ENCODE results near the gene DROSHA. TPM values are rescaled to one million over a fixed set of nuclear protein-coding genes. Genes with fewer than 3 reads are reported as not detected.

DROSHA gene
- total RNA-seq, 8 experiments from 2014 or later: 32.7 to 106 (median 49.9) TPM

GRCh38 chr5:31421806-31422586 lies 109.9 kb downstream of the DROSHA start:
- 51 to 100% (median 84%) methylated on average over 3 to 7 of the region's 7 CpGs for WGBS, 10 experiments
- H3K4me1 ChIP-seq (replicated peaks in 1 of 2): peaks cover 0 to under 1% of the 10 kb centered on the region in 2 donors
- no peak for ATAC-seq (replicated peaks in 6 of 8)
- H3K4me3 ChIP-seq: no peak overlapping the region
- in situ Hi-C loops (cut with MboI; ENCODE audit: low pct_unique_long_range_greater_than_20kb in 2 of 9, low sequenced_read_pairs in 9 of 9, unreplicated experiment in 9 of 9): no loop called here
- H3K27ac ChIP-seq: no peak overlapping the region

GRCh38 chr5:31417512-31417911 lies 114.4 kb downstream of the DROSHA start:
- 17 to 100% (median 82%) methylated on average over 1 to 5 of the region's 5 CpGs for WGBS, 10 experiments
- in situ Hi-C loops (cut with MboI; ENCODE audit: low pct_unique_long_range_greater_than_20kb in 2 of 9, low sequenced_read_pairs in 9 of 9, unreplicated experiment in 9 of 9): no loop called here
- no peak overlapping the region for H3K4me3 ChIP-seq
- peaks cover 4 to 17% of the 10 kb centered on the region in 2 donors for H3K4me1 ChIP-seq (replicated peaks in 1 of 2)
- ATAC-seq (replicated peaks in 6 of 8): peak in 3 of 8 experiments; percentile 32 to 94 (median 37)
- H3K27ac ChIP-seq: no peak overlapping the region

- Histone ChIP-seq H3K27ac (no peak overlapping the region), H3K4me3 (no peak overlapping the region), H3K4me1 (replicated peaks in 1 of 2) (peaks cover 4 to 17% of the 10 kb centered on the region in 2 donors)
- ATAC-seq (replicated peaks in 6 of 8): no peak
- in situ Hi-C loops (cut with MboI; ENCODE audit: low pct_unique_long_range_greater_than_20kb in 2 of 9, low sequenced_read_pairs in 9 of 9, unreplicated experiment in 9 of 9): no loop called here
- WGBS, 10 experiments: 57 to 100% (median 94%) methylated on average over 1 to 3 of the region's 3 CpGs; no CpG with 5 or more reads in 3 of the 10 experiments
Observed at GRCh38 chr5:31416547-31416946, 115.3 kb downstream of the DROSHA start.

GRCh38 chr5:31415960-31416359 lies 115.9 kb downstream of the DROSHA start:
- in situ Hi-C loops (cut with MboI; ENCODE audit: low pct_unique_long_range_greater_than_20kb in 2 of 9, low sequenced_read_pairs in 9 of 9, unreplicated experiment in 9 of 9): no loop called here
- no peak overlapping the region for H3K4me3 ChIP-seq
- 71 to 100% (median 85%) methylated on average over 1 to 2 of the region's 2 CpGs for WGBS, 10 experiments
- no peak overlapping the region for H3K27ac ChIP-seq
- ATAC-seq (replicated peaks in 6 of 8): no peak
- peaks cover 4 to 17% of the 10 kb centered on the region in 2 donors for H3K4me1 ChIP-seq (replicated peaks in 1 of 2)

GRCh38 chr5:31415009-31415923 lies 116.6 kb downstream of the DROSHA start:
- in situ Hi-C loops (cut with MboI; ENCODE audit: low pct_unique_long_range_greater_than_20kb in 2 of 9, low sequenced_read_pairs in 9 of 9, unreplicated experiment in 9 of 9): no loop called here

GRCh38 chr5:31413030-31413812 lies 118.7 kb downstream of the DROSHA start:
- peak in 1 of 8 experiments; percentile 52 for ATAC-seq (replicated peaks in 6 of 8)
- Histone ChIP-seq H3K4me3 (no peak overlapping the region), H3K27ac (no peak overlapping the region), H3K4me1 (replicated peaks in 1 of 2) (peaks cover 4 to 17% of the 10 kb centered on the region in 2 donors)
- in situ Hi-C loops (cut with MboI; ENCODE audit: low pct_unique_long_range_greater_than_20kb in 2 of 9, low sequenced_read_pairs in 9 of 9, unreplicated experiment in 9 of 9): no loop called here
- 32 to 100% (median 89%) methylated on average over 1 to 7 of the region's 8 CpGs; no CpG with 5 or more reads in 1 of the 10 experiments for WGBS, 10 experiments

More at GRCh38 chr5:31415009-31415923, 116.6 kb downstream of the DROSHA start:
- peak in 5 of 8 experiments; percentile 20 to 56 (median 30) for ATAC-seq (replicated peaks in 6 of 8)
- Histone ChIP-seq H3K4me3 (no peak overlapping the region), H3K27ac (no peak overlapping the region), H3K4me1 (replicated peaks in 1 of 2) (peaks cover 4 to 17% of the 10 kb centered on the region in 2 donors)
- 61 to 84% (median 71%) methylated on average over 1 to 6 of the region's 6 CpGs for WGBS, 10 experiments

GRCh38 chr5:31412324-31412723 lies 119.6 kb downstream of the DROSHA start:
- in situ Hi-C loops (cut with MboI; ENCODE audit: low pct_unique_long_range_greater_than_20kb in 2 of 9, low sequenced_read_pairs in 9 of 9, unreplicated experiment in 9 of 9): no loop called here
- Histone ChIP-seq H3K4me3 (no peak overlapping the region), H3K4me1 (replicated peaks in 1 of 2) (peaks cover 4 to 17% of the 10 kb centered on the region in 2 donors), H3K27ac (no peak overlapping the region)
- 20 to 86% (median 67%) methylated on average over 1 of the region's 1 CpG; no CpG with 5 or more reads in 3 of the 10 experiments for WGBS, 10 experiments
- peak in 2 of 8 experiments; percentile 43 to 58 for ATAC-seq (replicated peaks in 6 of 8)

GRCh38 chr5:31410089-31410488 lies 121.8 kb downstream of the DROSHA start:
- ATAC-seq (replicated peaks in 6 of 8): no peak
- peaks cover 0 to 6% of the 10 kb centered on the region in 2 donors for H3K4me1 ChIP-seq (replicated peaks in 1 of 2)
- no peak overlapping the region for H3K27ac ChIP-seq
- WGBS, 10 experiments: 95 to 100% (median 97%) methylated on average over 1 to 5 of the region's 5 CpGs
- H3K4me3 ChIP-seq: no peak overlapping the region
- in situ Hi-C loops (cut with MboI; ENCODE audit: low pct_unique_long_range_greater_than_20kb in 2 of 9, low sequenced_read_pairs in 9 of 9, unreplicated experiment in 9 of 9): no loop called here

GRCh38 chr5:31408814-31409213 lies 123.1 kb downstream of the DROSHA start:
- Histone ChIP-seq H3K4me1 (replicated peaks in 1 of 2) (no peaks in the 10 kb centered on the region), H3K4me3 (no peak overlapping the region), H3K27ac (no peak overlapping the region)
- peak in 2 of 8 experiments; percentile 87 to 93 for ATAC-seq (replicated peaks in 6 of 8)
- in situ Hi-C loops (cut with MboI; ENCODE audit: low pct_unique_long_range_greater_than_20kb in 2 of 9, low sequenced_read_pairs in 9 of 9, unreplicated experiment in 9 of 9): no loop called here

- Histone ChIP-seq H3K27ac (no peak overlapping the region), H3K4me1 (replicated peaks in 1 of 2) (no peaks in the 10 kb centered on the region), H3K4me3 (no peak overlapping the region)
- in situ Hi-C loops (cut with MboI; ENCODE audit: low pct_unique_long_range_greater_than_20kb in 2 of 9, low sequenced_read_pairs in 9 of 9, unreplicated experiment in 9 of 9): no loop called here
- ATAC-seq (replicated peaks in 6 of 8): no peak
- WGBS, 10 experiments: 71 to 100% (median 92%) methylated on average over 1 to 4 of the region's 4 CpGs
Observed at GRCh38 chr5:31407921-31408693, 123.8 kb downstream of the DROSHA start.

- no peaks in the 10 kb centered on the region for H3K4me1 ChIP-seq (replicated peaks in 1 of 2)
- no peak overlapping the region for H3K27ac ChIP-seq
- in situ Hi-C loops (cut with MboI; ENCODE audit: low pct_unique_long_range_greater_than_20kb in 2 of 9, low sequenced_read_pairs in 9 of 9, unreplicated experiment in 9 of 9): no loop called here
- no peak for ATAC-seq (replicated peaks in 6 of 8)
- 80 to 100% (median 94%) methylated on average over 2 to 3 of the region's 3 CpGs; no CpG with 5 or more reads in 3 of the 10 experiments for WGBS, 10 experiments
- no peak overlapping the region for H3K4me3 ChIP-seq
Observed at GRCh38 chr5:31404325-31404724, 127.6 kb downstream of the DROSHA start.

GRCh38 chr5:31401691-31402090 lies 130.2 kb downstream of the DROSHA start:
- Histone ChIP-seq H3K4me3 (no peak overlapping the region), H3K27ac (no peak overlapping the region), H3K4me1 (replicated peaks in 1 of 2) (no peaks in the 10 kb centered on the region)
- WGBS, 10 experiments: 0 to 95% (median 80%) methylated on average over 1 to 3 of the region's 3 CpGs; no CpG with 5 or more reads in 3 of the 10 experiments
- ATAC-seq (replicated peaks in 6 of 8): no peak
- in situ Hi-C loops (cut with MboI; ENCODE audit: low pct_unique_long_range_greater_than_20kb in 2 of 9, low sequenced_read_pairs in 9 of 9, unreplicated experiment in 9 of 9): no loop called here

Data from motor neuron (in vitro differentiated cells).